CD14-positive monocyte (primary cell): ENCODE measurements around the gene SERINC4. TPM values are rescaled to one million over a fixed set of nuclear protein-coding genes. Genes with fewer than 3 reads are reported as not detected.

Experiments used
- DNase-seq, 3 donors: peaks; one replicate each; pipeline ENCODE4 v3.0.0-alpha.2; 2011 to 2022
- H2AFZ ChIP-seq: 2 replicates; pipeline ENCODE4 v1.6.0; 2012; ENCODE audit warnings: mild to moderate bottlenecking, low read depth, low read length, inconsistent platforms; ENCODE audit not compliant: insufficient read depth, poor library complexity, severe bottlenecking
- H3K27ac ChIP-seq, 2 donors: 1 replicate in 1 of 2; 2 replicates in 1 of 2; pipeline ENCODE4 v1.5.1; 2012 to 2013; ENCODE audit warnings: low read length in 2 of 2, control low read depth in 1 of 2, inconsistent platforms in 1 of 2, low read depth in 1 of 2, mild to moderate bottlenecking in 1 of 2
- H3K27me3 ChIP-seq, 2 donors: one replicate each; pipeline versions ENCODE4 v1.6.0 to v1.6.1; 2011 to 2013; ENCODE audit warnings: low read length in 2 of 2; ENCODE audit not compliant: control insufficient read depth in 2 of 2, insufficient read depth in 2 of 2
- H3K36me3 ChIP-seq, 2 donors: replicated peaks in 1 of 2; 1 replicate in 1 of 2; 2 replicates in 1 of 2; pipeline versions ENCODE4 v1.5.1 to v1.6.1; 2012 to 2013; ENCODE audit warnings: low read length in 2 of 2, control low read depth in 1 of 2, inconsistent platforms in 1 of 2, mild to moderate bottlenecking in 1 of 2; ENCODE audit not compliant: insufficient read depth in 2 of 2, control insufficient read depth in 1 of 2
- H3K4me1 ChIP-seq, 2 donors: 1 replicate in 1 of 2; 2 replicates in 1 of 2; pipeline versions ENCODE4 v1.5.1 to v1.6.1; 2012 to 2013; ENCODE audit warnings: low read length in 2 of 2, control low read depth in 1 of 2, inconsistent platforms in 1 of 2, mild to moderate bottlenecking in 1 of 2, moderate library complexity in 1 of 2; ENCODE audit not compliant: insufficient read depth in 2 of 2, control insufficient read depth in 1 of 2
- H3K4me2 ChIP-seq: replicated peaks from 2 replicates; pipeline ENCODE3; 2012; ENCODE audit warnings: low read length, moderate library complexity, mild to moderate bottlenecking; ENCODE audit not compliant: poor library complexity, severe bottlenecking; ENCODE audit errors: extremely low read depth
- H3K4me3 ChIP-seq, 3 experiments: fragments of 200-600 bp in 1 of 3; sonication (generic) in 1 of 3; replicated peaks in 1 of 3; 1 replicate in 2 of 3; 2 replicates in 1 of 3; pipeline ENCODE4 v1.5.1; 2011 to 2013; ENCODE audit warnings: low read length in 3 of 3, mild to moderate bottlenecking in 3 of 3, control low read depth in 2 of 3, low read depth in 2 of 3, inconsistent platforms in 1 of 3, moderate library complexity in 1 of 3
- H3K79me2 ChIP-seq: 2 replicates; pipeline ENCODE4 v1.6.0; 2012; ENCODE audit warnings: mild to moderate bottlenecking, control low read depth, inconsistent platforms, low read length, moderate library complexity; ENCODE audit not compliant: insufficient read depth
- H3K9ac ChIP-seq: 2 replicates; pipeline ENCODE4 v1.6.0; 2017; ENCODE audit warnings: low read length, mild to moderate bottlenecking; ENCODE audit not compliant: insufficient read depth, poor library complexity, severe bottlenecking
- H3K9me3 ChIP-seq, 2 donors: replicated peaks in 1 of 2; 1 replicate in 1 of 2; 2 replicates in 1 of 2; pipeline versions ENCODE4 v1.5.1 to v1.6.1; 2012 to 2013; ENCODE audit warnings: low read length in 2 of 2, control low read depth in 1 of 2; ENCODE audit not compliant: control insufficient read depth in 1 of 2, insufficient read depth in 1 of 2
- H4K20me1 ChIP-seq: 2 replicates; pipeline ENCODE4 v1.6.0; 2012; ENCODE audit warnings: mild to moderate bottlenecking, low read length, control low read depth, moderate library complexity; ENCODE audit not compliant: insufficient read depth
- H3K27ac Mint-ChIP-seq, 7 donors: one replicate each; pipeline ENCODE4 v1.8.0; 2020; ENCODE audit warnings: mild to moderate bottlenecking in 7 of 7, mixed read lengths in 7 of 7, moderate library complexity in 6 of 7, inconsistent platforms in 2 of 7
- H3K27me3 Mint-ChIP-seq, 3 donors: one replicate each; pipeline ENCODE4 v1.8.0; 2021 to 2022; ENCODE audit warnings: low read depth in 3 of 3, mild to moderate bottlenecking in 3 of 3, mixed read lengths in 3 of 3, moderate library complexity in 3 of 3, inconsistent platforms in 1 of 3
- H3K36me3 Mint-ChIP-seq, 2 donors: one replicate each; pipeline ENCODE4 v1.8.0; 2020; ENCODE audit warnings: mixed read lengths in 2 of 2, inconsistent platforms in 1 of 2, mild to moderate bottlenecking in 1 of 2
- H3K4me1 Mint-ChIP-seq: one replicate; pipeline ENCODE4 v1.8.0; 2020; ENCODE audit warnings: mild to moderate bottlenecking, mixed read lengths
- H3K4me3 Mint-ChIP-seq, 2 donors: one replicate each; pipeline ENCODE4 v1.8.0; 2020; ENCODE audit warnings: mild to moderate bottlenecking in 2 of 2, mixed read lengths in 2 of 2, moderate library complexity in 1 of 2
- H3K9me3 Mint-ChIP-seq, 7 donors: one replicate each; pipeline ENCODE4 v1.8.0; 2020 to 2022; ENCODE audit warnings: mixed read lengths in 7 of 7, mild to moderate bottlenecking in 6 of 7, moderate library complexity in 6 of 7, inconsistent platforms in 2 of 7
- WGBS: methylation state at CpG from one replicate; pipeline ENCODE4 v1.1.5; 2013; ENCODE audit warnings: missing lambda C conversion rate; ENCODE audit not compliant: insufficient coverage; 5-methylcytosine and 5-hydroxymethylcytosine counted together
- intact Hi-C, 2 donors: fragments of 100-400 bp; cut with micrococcal nuclease; formaldehyde crosslinking; loops; one replicate each; pipeline versions ENCODE4 v1.15.0 to v1.15.1; 2023
- polyA plus RNA-seq, 3 donors: library from polyadenylated mRNA; depleted of rRNA in 1 of 3; unstranded in 2 of 3; stranded (reverse) in 1 of 3; fragments of 300-500 nt in 2 of 3; fragments of >200 nt in 1 of 3; fragmentation: Illumina TruSeq in 2 of 3; gene quantifications; 1 replicate in 2 of 3; 2 replicates in 1 of 3; pipeline ENCODE4 v1.2.3, GENCODE V29; 2012 to 2021
- TF ChIP-seq, protein P1 (sequence below): fragments of 200-600 bp; IDR thresholded peaks from one replicate; pipeline ENCODE4 v1.8.0; 2022; ENCODE audit warnings: antibody characterized with exemption, mild to moderate bottlenecking

Gene SERINC4
- polyA plus RNA-seq, 3 donors = 0.09 to 0.70 (median 0.56) TPM

DNA sequence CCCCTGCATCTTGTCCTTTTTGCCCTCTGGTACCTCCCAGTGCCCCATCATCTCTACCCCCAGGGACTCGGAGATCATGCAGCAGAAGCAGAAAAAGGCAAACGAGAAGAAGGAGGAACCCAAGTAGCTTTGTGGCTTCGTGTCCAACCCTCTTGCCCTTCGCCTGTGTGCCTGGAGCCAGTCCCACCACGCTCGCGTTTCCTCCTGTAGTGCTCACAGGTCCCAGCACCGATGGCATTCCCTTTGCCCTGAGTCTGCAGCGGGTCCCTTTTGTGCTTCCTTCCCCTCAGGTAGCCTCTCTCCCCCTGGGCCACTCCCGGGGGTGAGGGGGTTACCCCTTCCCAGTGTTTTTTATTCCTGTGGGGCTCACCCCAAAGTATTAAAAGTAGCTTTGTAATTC lies 6.4 kb downstream of the SERINC4 start:
- Mint-ChIP-seq H3K4me3 (peak overlapping the region; percentile 95), H3K27me3 (peaks cover 0 to 1% (median 0%) of the 10 kb centered on the region in 3 donors), H3K4me1 (peaks cover 47% of the 10 kb centered on the region), H3K9me3 (no peaks in the 10 kb centered on the region), H3K36me3 (peaks cover 41 to 44% of the 10 kb centered on the region in 2 donors), H3K27ac (peak overlapping the region; percentile 98 to 100 (median 99))
- intact Hi-C loops = loop anchor here (5.0 kb wide), 2 partner anchors 34 to 46 kb away; partner anchors contain the start of genes WDR76 (in 2 of the 2) and PDIA3 (in 1 of the 2)
- Histone ChIP-seq H3K9me3 (no peaks in the 10 kb centered on the region), H3K27ac (peak overlapping the region; percentile 98 to 100), H3K4me3 (peak overlapping the region; percentile 83 to 100 (median 100)), H3K79me2 (peaks cover 40% of the 10 kb centered on the region), H4K20me1 (peaks cover 39% of the 10 kb centered on the region), H3K36me3 (peaks cover 27 to 44% of the 10 kb centered on the region in 2 donors), H3K9ac (peak overlapping the region; percentile 100), H3K27me3 (no peaks in the 10 kb centered on the region), H2AFZ (no peak overlapping the region), H3K4me1 (peaks cover 21 to 34% of the 10 kb centered on the region in 2 donors), H3K4me2 (peak overlapping the region; percentile 95)
- no peak for DNase-seq
- 28% methylated on average over 3 of the region's 10 CpGs for WGBS
- TF ChIP-seq, protein P1, sequence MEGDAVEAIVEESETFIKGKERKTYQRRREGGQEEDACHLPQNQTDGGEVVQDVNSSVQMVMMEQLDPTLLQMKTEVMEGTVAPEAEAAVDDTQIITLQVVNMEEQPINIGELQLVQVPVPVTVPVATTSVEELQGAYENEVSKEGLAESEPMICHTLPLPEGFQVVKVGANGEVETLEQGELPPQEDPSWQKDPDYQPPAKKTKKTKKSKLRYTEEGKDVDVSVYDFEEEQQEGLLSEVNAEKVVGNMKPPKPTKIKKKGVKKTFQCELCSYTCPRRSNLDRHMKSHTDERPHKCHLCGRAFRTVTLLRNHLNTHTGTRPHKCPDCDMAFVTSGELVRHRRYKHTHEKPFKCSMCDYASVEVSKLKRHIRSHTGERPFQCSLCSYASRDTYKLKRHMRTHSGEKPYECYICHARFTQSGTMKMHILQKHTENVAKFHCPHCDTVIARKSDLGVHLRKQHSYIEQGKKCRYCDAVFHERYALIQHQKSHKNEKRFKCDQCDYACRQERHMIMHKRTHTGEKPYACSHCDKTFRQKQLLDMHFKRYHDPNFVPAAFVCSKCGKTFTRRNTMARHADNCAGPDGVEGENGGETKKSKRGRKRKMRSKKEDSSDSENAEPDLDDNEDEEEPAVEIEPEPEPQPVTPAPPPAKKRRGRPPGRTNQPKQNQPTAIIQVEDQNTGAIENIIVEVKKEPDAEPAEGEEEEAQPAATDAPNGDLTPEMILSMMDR = no peak

- WGBS = under 1% methylated on average over 21 of the region's 33 CpGs
- H3K27ac Mint-ChIP-seq = peak overlapping the region; percentile 98 to 100 (median 99)
- peak overlapping the region; percentile 95 for H3K4me3 Mint-ChIP-seq
- peak in 2 of 3 donors; percentile 35 to 36 for DNase-seq
- Histone ChIP-seq H3K4me3 (peak overlapping the region; percentile 83 to 100 (median 100)), H3K36me3 (peaks cover 27 to 44% of the 10 kb centered on the region in 2 donors), H3K9me3 (no peaks in the 10 kb centered on the region), H4K20me1 (peaks cover 39% of the 10 kb centered on the region), H3K9ac (peak overlapping the region; percentile 100), H3K27me3 (no peaks in the 10 kb centered on the region), H3K4me1 (peaks cover 21 to 27% of the 10 kb centered on the region in 2 donors), H3K79me2 (peaks cover 40% of the 10 kb centered on the region), H3K4me2 (peak overlapping the region; percentile 95), H3K27ac (peak overlapping the region; percentile 98 to 100), H2AFZ (peak overlapping the region; percentile 64)
- peaks cover 39 to 41% of the 10 kb centered on the region in 2 donors for H3K36me3 Mint-ChIP-seq
- H3K27me3 Mint-ChIP-seq = peaks cover 0 to 1% (median 0%) of the 10 kb centered on the region in 3 donors
- intact Hi-C loops = loop anchor here (5.0 kb wide), 2 partner anchors 34 to 46 kb away; partner anchors contain the start of genes WDR76 (in 2 of the 2) and PDIA3 (in 1 of the 2)
- no peaks in the 10 kb centered on the region for H3K9me3 Mint-ChIP-seq
- peaks cover 39% of the 10 kb centered on the region for H3K4me1 Mint-ChIP-seq
- TF ChIP-seq, protein P1 = no peak
These were observed 7.1 kb downstream of the SERINC4 start for GRCh38 chr15:43792761-43793476.
